ENCODE data around the gene TRABD. TPM values are rescaled to one million over a fixed set of nuclear protein-coding genes. Genes with fewer than 3 reads are reported as not detected.
"Not testable (repeated sequence)": the region's sequence is repeated elsewhere in the genome, so short reads cannot be mapped to it uniquely, and the experiment has no call there.

TRABD gene
- total and polyA plus RNA-seq, 5 donors from 2014 or later = 33.0 to 115 (median 38.6) TPM

DNA sequence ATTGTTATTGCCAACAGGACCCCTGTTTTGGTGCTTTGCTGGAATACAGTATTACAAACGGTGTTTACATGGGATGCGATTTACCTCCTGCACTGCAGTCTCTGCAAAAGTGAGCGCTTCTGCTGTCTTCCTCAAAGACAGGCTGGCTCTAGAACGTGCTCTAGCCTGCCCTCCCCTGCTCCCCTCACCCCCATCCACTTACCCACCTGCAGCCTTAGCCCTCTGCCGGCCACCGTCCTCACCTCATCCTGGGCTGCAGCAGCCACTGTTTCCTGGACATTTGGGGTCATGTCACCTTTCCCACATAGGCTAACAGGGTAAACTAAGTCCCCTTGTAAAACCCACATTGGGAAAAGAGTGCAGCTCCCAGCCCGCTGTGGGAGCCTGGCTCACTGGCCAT lies 24.8 kb upstream of the TRABD start:
- H3K4me1 Mint-ChIP-seq = no peaks in the 10 kb centered on the region
- no peaks in the 10 kb centered on the region for H3K9me3 ChIP-seq (ENCODE audit: control insufficient read depth in 2 of 2, low read length in 2 of 2)
- no peaks in the 10 kb centered on the region for H3K36me3 ChIP-seq (ENCODE audit: control insufficient read depth, insufficient read depth, low read length)
- H3K4me1 ChIP-seq (ENCODE audit: control insufficient read depth, insufficient read depth, low read length, poor library complexity, severe bottlenecking) = no peaks in the 10 kb centered on the region
- H3K9me3 Mint-ChIP-seq = no peaks in the 10 kb centered on the region
- H3K4me3 Mint-ChIP-seq = no peak overlapping the region
- H3K27ac ChIP-seq (ENCODE audit: insufficient read depth, low read length, poor library complexity, severe bottlenecking) = no peak overlapping the region
- peaks cover 13% of the 10 kb centered on the region for H3K27me3 Mint-ChIP-seq
- no peak overlapping the region for H3K4me3 ChIP-seq (ENCODE audit: low read depth, low read length)
- DNase-seq = no peak
- H3K27me3 ChIP-seq (ENCODE audit: control insufficient read depth, insufficient read depth, low read length) = no peaks in the 10 kb centered on the region
- H3K27ac Mint-ChIP-seq = no peak overlapping the region
- no peaks in the 10 kb centered on the region for H3K36me3 Mint-ChIP-seq
- no peak for ATAC-seq (ENCODE audit: low read depth in 2 of 2)

DNA sequence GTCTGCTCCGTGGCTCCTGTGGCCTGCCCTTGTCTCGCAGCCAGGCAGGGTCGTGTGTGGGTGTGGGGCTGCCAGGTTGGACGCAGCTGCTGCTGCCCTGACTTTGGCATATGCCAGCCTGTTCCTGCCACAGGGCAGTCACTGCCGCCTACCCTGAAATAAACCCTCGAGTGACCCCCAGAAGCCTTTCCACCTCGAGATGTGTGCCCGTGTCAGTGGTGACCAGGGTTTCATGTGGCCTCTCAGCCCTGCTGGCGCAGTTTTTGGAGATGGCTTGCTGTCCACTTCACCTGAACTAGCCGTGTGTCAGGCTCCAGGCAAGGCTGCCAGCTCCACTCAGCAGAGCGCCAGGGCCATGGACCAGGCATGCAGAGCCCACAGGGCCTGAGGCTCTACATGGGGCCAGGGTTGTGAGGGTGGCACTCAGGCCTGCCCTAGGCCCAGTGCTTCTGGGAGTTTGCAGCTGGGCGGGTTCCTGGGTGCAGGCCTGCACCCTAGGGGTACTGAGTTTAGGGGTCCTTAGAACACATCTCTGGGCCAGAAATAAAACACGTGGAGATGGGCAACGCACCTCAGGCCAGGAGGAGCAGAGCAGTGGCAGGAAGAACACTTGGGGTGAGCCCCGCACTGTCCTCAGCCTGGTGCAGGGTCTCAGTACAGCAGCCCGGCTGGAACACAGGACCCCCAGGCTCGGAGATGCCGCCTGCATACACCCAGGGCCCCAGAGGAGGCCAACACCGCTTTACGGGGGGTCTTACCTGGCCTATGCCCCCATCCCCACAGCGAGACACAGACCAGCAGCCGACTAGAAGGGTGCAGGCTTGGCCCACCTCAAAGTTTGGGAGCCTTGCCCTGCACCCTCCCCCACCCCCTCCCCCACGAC lies 24.0 kb upstream of the TRABD start:
- no peak for ATAC-seq (ENCODE audit: low read depth in 2 of 2)
- no peaks in the 10 kb centered on the region for H3K27me3 ChIP-seq (ENCODE audit: control insufficient read depth, insufficient read depth, low read length)
- H3K9me3 Mint-ChIP-seq = no peaks in the 10 kb centered on the region
- DNase-seq = no peak
- no peak overlapping the region for H3K4me3 Mint-ChIP-seq
- H3K27me3 Mint-ChIP-seq = peaks cover 13% of the 10 kb centered on the region
- no peaks in the 10 kb centered on the region for H3K4me1 ChIP-seq (ENCODE audit: control insufficient read depth, insufficient read depth, low read length, poor library complexity, severe bottlenecking)
- no peaks in the 10 kb centered on the region for H3K4me1 Mint-ChIP-seq
- H3K4me3 ChIP-seq (ENCODE audit: low read depth, low read length) = no peak overlapping the region
- no peaks in the 10 kb centered on the region for H3K9me3 ChIP-seq (ENCODE audit: control insufficient read depth in 2 of 2, low read length in 2 of 2)
- no peaks in the 10 kb centered on the region for H3K36me3 ChIP-seq (ENCODE audit: control insufficient read depth, insufficient read depth, low read length)
- no peaks in the 10 kb centered on the region for H3K36me3 Mint-ChIP-seq
- H3K27ac ChIP-seq (ENCODE audit: insufficient read depth, low read length, poor library complexity, severe bottlenecking) = no peak overlapping the region
- no peak overlapping the region for H3K27ac Mint-ChIP-seq

GRCh38 chr22:50162391-50162956 lies 23.2 kb upstream of the TRABD start:
- Histone ChIP-seq H3K4me1 (ENCODE audit: control insufficient read depth, insufficient read depth, low read length, poor library complexity, severe bottlenecking) (no peaks in the 10 kb centered on the region), H3K27ac (ENCODE audit: insufficient read depth, low read length, poor library complexity, severe bottlenecking) (no peak overlapping the region), H3K36me3 (ENCODE audit: control insufficient read depth, insufficient read depth, low read length) (no peaks in the 10 kb centered on the region), H3K9me3 (ENCODE audit: control insufficient read depth in 2 of 2, low read length in 2 of 2) (no peaks in the 10 kb centered on the region), H3K4me3 (ENCODE audit: low read depth, low read length) (no peak overlapping the region), H3K27me3 (ENCODE audit: control insufficient read depth, insufficient read depth, low read length) (no peaks in the 10 kb centered on the region)
- ATAC-seq (ENCODE audit: low read depth in 2 of 2) = no peak
- H3K27ac Mint-ChIP-seq = no peak overlapping the region
- H3K4me1 Mint-ChIP-seq = no peaks in the 10 kb centered on the region
- H3K36me3 Mint-ChIP-seq = no peaks in the 10 kb centered on the region
- no peak overlapping the region for H3K4me3 Mint-ChIP-seq
- H3K9me3 Mint-ChIP-seq = no peaks in the 10 kb centered on the region
- peaks cover 20% of the 10 kb centered on the region for H3K27me3 Mint-ChIP-seq
- DNase-seq = no peak

GRCh38 chr22:50165436-50166123 lies 20.1 kb upstream of the TRABD start:
- peaks cover 4% of the 10 kb centered on the region for H3K27me3 ChIP-seq (ENCODE audit: control insufficient read depth, insufficient read depth, low read length)
- ATAC-seq (ENCODE audit: low read depth in 2 of 2) = no peak

DNA sequence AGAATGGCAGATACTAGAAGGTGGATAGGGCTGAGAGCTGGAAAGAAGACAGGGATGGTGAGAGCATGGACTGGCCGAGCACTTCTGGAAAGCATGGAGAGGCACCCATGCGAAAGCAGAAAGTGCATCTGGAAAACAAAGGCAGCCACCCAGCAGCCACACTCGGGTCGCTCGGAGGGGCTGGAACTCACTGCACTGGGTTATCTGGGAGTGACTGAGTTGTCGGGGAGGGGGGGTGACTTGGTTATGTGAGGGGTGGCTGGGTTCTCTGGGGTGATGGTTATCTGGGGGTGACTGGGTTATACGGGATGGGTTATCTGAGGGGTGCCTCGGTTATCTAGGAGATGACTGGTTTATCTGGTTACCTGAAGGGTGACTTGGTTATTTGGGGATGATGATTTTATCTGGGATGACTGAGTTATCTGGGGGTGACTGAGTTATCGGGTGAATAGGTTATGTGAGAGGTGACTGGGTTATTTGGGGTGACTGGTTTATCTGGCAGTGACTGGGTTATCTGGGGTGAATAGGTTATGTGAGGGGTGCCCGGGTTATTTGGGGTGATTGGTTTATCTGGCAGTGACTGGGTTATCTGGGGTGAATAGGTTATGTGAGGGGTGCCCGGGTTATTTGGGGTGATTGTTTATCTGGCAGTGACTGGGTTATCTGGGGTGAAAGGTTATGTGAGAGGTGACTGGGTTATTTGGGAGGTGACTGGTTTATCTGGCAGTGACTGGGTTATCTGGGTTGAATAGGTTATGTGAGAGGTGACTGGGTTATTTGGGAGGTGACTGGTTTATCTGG lies 17.8 kb upstream of the TRABD start:
- H3K27me3 Mint-ChIP-seq = peaks cover 45% of the 10 kb centered on the region
- no peaks in the 10 kb centered on the region for H3K36me3 ChIP-seq (ENCODE audit: control insufficient read depth, insufficient read depth, low read length)
- H3K4me3 ChIP-seq (ENCODE audit: low read depth, low read length) = no peak overlapping the region
- H3K27ac ChIP-seq (ENCODE audit: insufficient read depth, low read length, poor library complexity, severe bottlenecking) = no peak overlapping the region
- peaks cover 0 to 10% (median 2%) of the 10 kb centered on the region in 4 donors for H3K4me1 Mint-ChIP-seq
- H3K36me3 Mint-ChIP-seq = no peaks in the 10 kb centered on the region
- DNase-seq (no peak), ATAC-seq (ENCODE audit: low read depth in 2 of 2) (no peak)
- H3K4me3 Mint-ChIP-seq = no peak overlapping the region
- no peaks in the 10 kb centered on the region for H3K9me3 Mint-ChIP-seq
- peaks cover 4% of the 10 kb centered on the region for H3K27me3 ChIP-seq (ENCODE audit: control insufficient read depth, insufficient read depth, low read length)
- no peaks in the 10 kb centered on the region for H3K4me1 ChIP-seq (ENCODE audit: control insufficient read depth, insufficient read depth, low read length, poor library complexity, severe bottlenecking)
- H3K27ac Mint-ChIP-seq = no peak overlapping the region
- H3K9me3 ChIP-seq (ENCODE audit: control insufficient read depth in 2 of 2, low read length in 2 of 2) = no peaks in the 10 kb centered on the region

More at GRCh38 chr22:50165436-50166123, 20.1 kb upstream of the TRABD start:
- peaks cover 28% of the 10 kb centered on the region for H3K27me3 Mint-ChIP-seq
- Histone ChIP-seq H3K9me3 (ENCODE audit: control insufficient read depth in 2 of 2, low read length in 2 of 2) (no peaks in the 10 kb centered on the region), H3K27ac (ENCODE audit: insufficient read depth, low read length, poor library complexity, severe bottlenecking) (no peak overlapping the region), H3K4me3 (ENCODE audit: low read depth, low read length) (no peak overlapping the region), H3K4me1 (ENCODE audit: control insufficient read depth, insufficient read depth, low read length, poor library complexity, severe bottlenecking) (no peaks in the 10 kb centered on the region), H3K36me3 (ENCODE audit: control insufficient read depth, insufficient read depth, low read length) (no peaks in the 10 kb centered on the region)
- no peaks in the 10 kb centered on the region for H3K9me3 Mint-ChIP-seq
- H3K27ac Mint-ChIP-seq = no peak overlapping the region
- no peak for DNase-seq
- H3K4me3 Mint-ChIP-seq = no peak overlapping the region
- no peaks in the 10 kb centered on the region for H3K36me3 Mint-ChIP-seq
- peaks cover 0 to 6% (median 2%) of the 10 kb centered on the region in 4 donors for H3K4me1 Mint-ChIP-seq

- H3K27ac Mint-ChIP-seq; DNase-seq; H3K4me3 ChIP-seq (ENCODE audit: low read depth, low read length); ATAC-seq (ENCODE audit: low read depth in 2 of 2); H3K9me3 ChIP-seq (ENCODE audit: control insufficient read depth in 2 of 2, low read length in 2 of 2); H3K4me1 Mint-ChIP-seq; H3K4me1 ChIP-seq (ENCODE audit: control insufficient read depth, insufficient read depth, low read length, poor library complexity, severe bottlenecking); H3K36me3 Mint-ChIP-seq; H3K36me3 ChIP-seq (ENCODE audit: control insufficient read depth, insufficient read depth, low read length); H3K27ac ChIP-seq (ENCODE audit: insufficient read depth, low read length, poor library complexity, severe bottlenecking); H3K27me3 ChIP-seq (ENCODE audit: control insufficient read depth, insufficient read depth, low read length); H3K9me3 Mint-ChIP-seq: not testable (repeated sequence)
- Mint-ChIP-seq H3K27me3 (peaks cover 52% of the 10 kb centered on the region), H3K4me3 (peak overlapping the region; percentile 70 to 92 (median 72))
Measured at GRCh38 chr22:50168490-50169180, 17.1 kb upstream of the TRABD start.

DNA sequence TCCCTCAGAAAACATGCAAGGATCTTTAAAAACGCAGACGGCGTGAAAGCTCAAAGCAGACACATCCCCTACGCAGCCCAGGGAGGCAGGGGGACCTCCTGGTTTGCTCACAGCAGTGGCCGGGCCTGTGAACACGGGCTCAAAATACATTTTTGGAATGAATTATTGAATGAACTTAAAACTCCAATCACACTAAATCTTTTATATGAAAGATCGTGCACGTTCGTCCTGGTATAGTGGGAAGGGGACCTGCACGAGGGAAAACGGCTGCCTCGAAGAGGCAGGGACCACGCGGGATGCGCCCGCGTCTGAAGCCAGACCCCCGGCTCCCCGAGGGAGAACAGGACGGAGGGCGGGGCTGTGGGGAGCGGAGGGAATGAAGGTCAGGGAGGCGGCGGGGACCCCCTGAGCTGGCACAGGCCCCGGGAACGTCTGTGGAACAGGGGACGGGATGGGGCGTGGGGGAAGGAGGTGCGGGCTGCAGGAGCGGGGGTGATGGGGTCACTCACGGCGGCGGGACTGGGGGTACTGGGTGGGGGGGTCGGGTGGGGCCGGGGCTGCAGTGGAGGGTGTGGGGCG lies 16.4 kb upstream of the TRABD start:
- no peaks in the 10 kb centered on the region for H3K9me3 ChIP-seq (ENCODE audit: control insufficient read depth in 2 of 2, low read length in 2 of 2)
- Mint-ChIP-seq H3K4me3 (peak overlapping the region; percentile 70 to 92 (median 72)), H3K4me1 (peaks cover 0 to 10% (median 2%) of the 10 kb centered on the region in 4 donors), H3K36me3 (no peaks in the 10 kb centered on the region), H3K27me3 (peaks cover 52% of the 10 kb centered on the region), H3K27ac (no peak overlapping the region), H3K9me3 (no peaks in the 10 kb centered on the region)
- no peak overlapping the region for H3K4me3 ChIP-seq (ENCODE audit: low read depth, low read length)
- H3K4me1 ChIP-seq (ENCODE audit: control insufficient read depth, insufficient read depth, low read length, poor library complexity, severe bottlenecking) = no peaks in the 10 kb centered on the region
- no peaks in the 10 kb centered on the region for H3K36me3 ChIP-seq (ENCODE audit: control insufficient read depth, insufficient read depth, low read length)
- no peak overlapping the region for H3K27ac ChIP-seq (ENCODE audit: insufficient read depth, low read length, poor library complexity, severe bottlenecking)
- ATAC-seq (ENCODE audit: low read depth in 2 of 2) = no peak
- H3K27me3 ChIP-seq (ENCODE audit: control insufficient read depth, insufficient read depth, low read length) = peaks cover 4% of the 10 kb centered on the region
- DNase-seq = no peak

All from CD4-positive, CD25-positive, alpha-beta regulatory T cell (primary cell).